GM21390 (cell line): ENCODE data around the gene ST3GAL4.

Source experiments
- ATAC-seq: cut with Tn5 transposase; IDR thresholded peaks from one replicate; pipeline ENCODE4 v1.9.1; 2021; ENCODE audit not compliant: unreplicated experiment

The ST3GAL4 gene

GRCh38 chr11:126420698-126421256 lies 65.3 kb downstream of the ST3GAL4 start:
- ATAC-seq: no peak

DNA sequence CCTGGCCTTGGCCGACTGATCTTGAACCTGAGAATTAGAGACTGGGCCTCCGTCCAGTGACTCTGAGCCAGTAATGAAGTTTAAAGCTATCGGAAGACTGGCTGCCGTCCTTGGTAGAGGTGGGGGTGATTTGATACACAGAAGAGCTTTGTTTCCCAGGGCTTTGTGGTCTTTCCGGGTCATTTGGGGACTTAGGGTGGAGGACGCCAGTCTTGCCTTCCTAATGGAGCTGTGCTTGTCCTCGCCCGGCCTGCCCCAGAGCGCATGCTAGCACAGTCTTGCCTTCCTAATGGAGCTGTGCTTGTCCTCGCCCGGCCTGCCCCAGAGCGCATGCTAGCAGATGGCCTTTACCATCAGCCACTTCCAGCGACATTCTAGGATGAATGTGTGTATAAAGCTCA lies 65.8 kb downstream of the ST3GAL4 start:
- ATAC-seq: no peak

DNA sequence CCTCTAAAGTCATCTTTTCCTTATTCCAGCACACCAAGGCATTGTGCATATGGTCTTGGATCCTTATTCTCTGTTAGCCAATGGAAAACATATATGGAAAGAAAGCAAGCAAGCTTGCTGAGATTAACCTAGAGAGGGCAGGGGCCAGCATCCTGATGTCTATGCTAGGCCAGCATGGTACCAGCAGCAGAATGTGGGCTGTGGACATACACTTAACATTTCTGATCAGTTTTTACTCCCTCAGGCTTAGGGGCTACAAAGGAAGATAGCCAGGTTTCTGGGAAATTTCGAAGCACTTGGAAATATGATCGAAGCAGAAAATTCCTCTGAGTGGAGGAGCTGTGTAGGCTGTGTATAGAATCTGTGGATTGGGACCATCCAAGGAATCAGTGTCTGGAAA lies 67.0 kb downstream of the ST3GAL4 start:
- ATAC-seq: no peak

DNA sequence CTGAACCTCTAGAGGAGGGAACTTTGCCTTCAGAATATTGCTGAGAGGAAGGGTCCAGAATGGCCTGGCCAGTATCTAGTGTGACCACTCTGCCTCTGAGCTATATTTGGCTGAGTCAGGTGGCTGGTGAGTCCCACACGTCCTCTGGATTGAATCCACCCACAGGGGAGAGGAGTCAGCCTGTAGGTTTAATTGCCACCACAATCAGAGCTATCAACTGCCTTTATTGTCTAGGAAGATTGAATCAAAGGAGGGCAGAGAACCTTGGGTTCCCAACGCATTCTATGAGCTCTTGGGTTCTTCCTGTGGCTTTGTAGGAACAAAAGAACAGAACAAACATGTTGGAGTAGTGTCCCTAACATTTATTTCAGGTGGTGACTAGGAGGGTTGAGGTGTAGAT lies 67.7 kb downstream of the ST3GAL4 start:
- no peak for ATAC-seq

DNA sequence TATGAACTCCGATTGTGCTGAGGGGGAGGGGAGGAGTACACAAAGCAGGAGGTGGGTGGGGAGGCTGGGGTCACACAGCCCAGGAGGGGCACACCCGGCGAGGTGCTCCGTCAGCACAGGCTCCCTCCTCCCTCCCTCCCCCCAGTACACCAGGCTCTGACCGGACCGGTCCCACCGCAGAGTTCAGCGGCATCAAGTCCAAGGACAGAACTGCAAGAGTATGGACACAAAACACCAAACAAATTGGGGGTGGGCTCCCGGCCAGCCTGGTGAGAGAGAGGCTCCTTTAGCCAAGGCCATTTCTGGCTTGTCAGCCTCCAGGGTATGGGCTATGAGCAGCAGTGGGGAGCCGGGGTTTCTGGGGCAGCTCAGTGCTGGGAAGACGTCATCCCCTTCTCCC lies 68.3 kb downstream of the ST3GAL4 start:
- no peak for ATAC-seq

DNA sequence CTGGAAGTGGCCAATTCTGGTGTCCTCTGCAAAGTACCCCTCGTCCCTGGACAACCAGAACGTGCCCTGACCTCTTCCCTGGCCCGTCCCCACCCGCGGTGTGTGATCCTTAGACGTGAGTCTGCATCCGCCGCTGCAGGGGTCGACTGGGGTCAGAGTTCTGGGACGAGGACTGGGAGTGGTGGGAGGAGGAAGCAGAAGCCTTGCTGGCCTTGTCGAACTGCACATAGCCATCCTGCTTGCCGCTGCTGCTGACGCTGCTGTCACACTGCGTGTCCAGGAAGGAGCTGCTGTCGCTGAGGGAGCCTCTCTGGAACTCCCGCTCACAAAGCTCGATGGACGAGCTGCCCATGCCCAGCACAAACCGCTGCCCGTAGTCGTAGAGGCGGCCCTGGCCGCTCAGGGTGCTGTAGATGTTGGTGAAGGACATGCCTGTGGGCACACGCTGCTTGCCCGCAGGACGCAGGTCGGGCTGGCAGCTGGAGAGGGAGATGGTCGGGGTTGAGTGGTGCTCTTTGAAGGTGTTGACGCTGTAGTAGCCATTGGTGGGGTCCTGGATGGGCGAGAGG lies 69.1 kb downstream of the ST3GAL4 start:
- no peak for ATAC-seq

GRCh38 chr11:126426106-126426505 lies 70.6 kb downstream of the ST3GAL4 start:
- no peak for ATAC-seq

- ATAC-seq: peak; percentile 85
These were observed 71.6 kb downstream of the ST3GAL4 start for GRCh38 chr11:126426820-126427749.

GRCh38 chr11:126430581-126431335 lies 75.3 kb downstream of the ST3GAL4 start:
- no peak for ATAC-seq

DNA sequence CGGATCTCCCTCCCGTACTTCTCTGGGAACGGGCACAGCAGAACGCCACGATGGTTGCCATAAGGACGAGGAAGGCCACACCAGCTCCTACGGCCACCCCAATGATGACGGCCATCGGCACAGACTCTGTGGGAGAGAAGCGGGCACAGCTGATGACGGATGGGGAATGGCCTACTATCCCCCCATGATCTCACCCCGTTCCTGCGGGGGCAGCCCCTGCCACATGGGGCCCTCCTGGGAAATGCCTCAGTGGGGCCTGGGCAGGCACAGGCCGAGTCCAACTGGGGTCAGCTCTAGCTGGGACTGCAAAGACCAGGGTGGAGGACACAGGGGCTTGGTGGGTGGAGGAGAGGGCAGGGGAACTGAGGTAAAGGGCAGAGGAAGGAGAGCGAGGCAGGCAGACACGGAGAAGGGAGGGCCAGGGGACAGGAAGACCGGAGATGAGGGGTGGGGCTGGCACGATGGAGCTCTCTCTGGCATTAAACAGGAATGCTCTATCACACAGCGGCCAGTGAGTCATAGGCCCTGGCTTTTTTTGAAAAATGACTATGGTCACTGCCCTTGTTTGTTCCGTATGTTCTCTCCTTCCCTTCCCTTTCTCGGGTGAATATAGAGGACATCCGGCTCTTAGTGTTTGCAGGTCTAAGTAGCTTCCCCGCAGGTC lies 76.0 kb downstream of the ST3GAL4 start:
- no peak for ATAC-seq

- no peak for ATAC-seq
These were observed 76.6 kb downstream of the ST3GAL4 start for GRCh38 chr11:126432065-126432461.

DNA sequence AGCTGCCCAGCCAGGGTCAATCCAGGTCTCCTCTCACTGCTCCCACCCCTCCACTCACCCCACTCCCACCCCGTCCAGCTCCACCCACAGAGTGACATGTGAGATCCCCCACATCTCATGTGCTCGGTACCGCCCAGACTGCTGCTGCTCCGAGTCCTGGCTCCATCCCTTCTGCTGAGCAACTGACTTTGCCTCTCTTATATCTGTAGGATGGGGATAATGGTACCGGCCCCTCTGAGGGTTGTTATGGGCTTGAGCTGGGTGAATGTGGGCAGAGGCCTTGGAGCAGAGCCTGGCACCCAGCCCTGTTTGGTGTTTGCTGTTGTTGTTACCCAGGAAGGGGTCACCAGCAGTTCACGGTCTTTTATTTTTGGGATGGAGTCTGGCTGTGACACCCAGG lies 77.0 kb downstream of the ST3GAL4 start:
- no peak for ATAC-seq

DNA sequence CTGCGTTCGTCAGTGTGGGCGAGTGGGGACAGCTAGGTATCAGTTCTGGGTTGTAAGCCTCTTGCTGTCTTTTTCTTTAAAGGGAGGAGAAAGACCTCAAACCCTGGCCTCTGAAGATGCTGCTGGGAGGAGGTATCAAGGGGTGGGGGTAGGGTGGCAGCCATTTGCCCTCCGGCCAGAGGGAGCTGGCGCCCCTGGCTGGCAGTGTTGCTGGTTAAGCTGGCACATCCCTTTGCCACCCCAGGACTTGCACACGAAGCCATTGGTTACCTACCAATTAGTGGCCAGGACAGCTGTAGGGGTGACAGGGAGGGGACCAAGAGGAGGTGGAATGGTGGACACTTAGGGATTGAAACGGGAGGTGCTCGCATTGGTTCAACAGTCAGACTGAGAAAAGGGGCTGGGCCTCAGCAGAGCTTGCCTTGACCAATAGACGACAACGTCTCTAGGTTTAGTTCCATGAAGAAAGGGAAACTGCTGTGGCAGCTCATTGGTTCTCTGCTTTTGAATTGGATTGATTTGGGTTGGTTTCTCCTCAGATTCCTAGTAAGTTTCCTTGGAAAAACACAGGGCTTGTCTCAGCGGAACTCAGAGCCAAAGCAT lies 77.9 kb downstream of the ST3GAL4 start:
- ATAC-seq: no peak

GRCh38 chr11:126433989-126434949 lies 78.8 kb downstream of the ST3GAL4 start:
- ATAC-seq: no peak

DNA sequence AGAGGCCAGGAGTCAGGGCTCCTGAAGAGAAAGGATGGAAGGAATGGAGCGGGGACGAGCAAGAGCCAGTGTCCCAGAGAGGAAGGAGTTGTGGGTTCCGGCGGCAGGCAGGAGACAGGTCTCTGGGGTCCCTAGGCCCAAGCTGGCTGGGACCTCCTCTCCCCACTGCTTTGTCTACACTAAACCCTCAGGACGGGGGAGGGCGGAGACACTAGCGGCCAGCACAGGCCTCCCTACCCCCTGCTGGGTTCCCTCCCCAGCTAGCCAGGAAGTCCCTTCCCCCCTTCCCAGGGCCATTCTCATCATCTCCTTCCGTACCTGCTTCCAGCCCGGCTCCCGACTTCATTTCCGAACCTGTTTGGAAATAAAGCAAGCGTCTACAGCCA lies 79.5 kb downstream of the ST3GAL4 start:
- ATAC-seq: no peak

GRCh38 chr11:126436209-126436755 lies 80.8 kb downstream of the ST3GAL4 start:
- no peak for ATAC-seq

- no peak for ATAC-seq
These were observed 82.2 kb downstream of the ST3GAL4 start for GRCh38 chr11:126437731-126438130.

DNA sequence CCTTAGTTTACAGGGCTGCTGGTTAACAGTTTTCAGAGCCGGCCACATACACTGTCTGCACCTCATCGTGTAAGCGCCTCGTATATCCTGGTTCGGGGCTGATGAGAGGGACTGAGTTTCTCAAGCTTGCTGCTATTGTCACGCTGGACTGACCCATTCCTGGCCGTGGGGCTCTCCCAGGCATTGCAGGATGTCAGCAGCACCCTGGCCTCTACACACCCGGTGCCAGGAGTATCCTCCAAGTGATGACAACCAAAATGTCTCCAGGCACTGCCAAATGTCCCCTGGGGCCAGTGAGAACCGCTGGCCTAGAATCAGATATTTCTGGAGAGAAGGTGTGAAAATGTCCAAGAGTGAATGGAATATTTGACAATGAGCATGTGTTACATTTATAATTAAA lies 82.8 kb downstream of the ST3GAL4 start:
- ATAC-seq: no peak

- no peak for ATAC-seq
These were observed 83.2 kb downstream of the ST3GAL4 start for GRCh38 chr11:126438691-126439090.
